Putamen (tissue), 1 donor: ENCODE results near the gene SLC19A2.
A peak's percentile ranks its signal among the peaks of the same experiment; 100 is the strongest.

Experiments
- DNase-seq: peaks from one replicate; pipeline ENCODE4 v3.0.0-alpha.2; 2016; ENCODE audit warnings: low spot score

The SLC19A2 gene

DNA sequence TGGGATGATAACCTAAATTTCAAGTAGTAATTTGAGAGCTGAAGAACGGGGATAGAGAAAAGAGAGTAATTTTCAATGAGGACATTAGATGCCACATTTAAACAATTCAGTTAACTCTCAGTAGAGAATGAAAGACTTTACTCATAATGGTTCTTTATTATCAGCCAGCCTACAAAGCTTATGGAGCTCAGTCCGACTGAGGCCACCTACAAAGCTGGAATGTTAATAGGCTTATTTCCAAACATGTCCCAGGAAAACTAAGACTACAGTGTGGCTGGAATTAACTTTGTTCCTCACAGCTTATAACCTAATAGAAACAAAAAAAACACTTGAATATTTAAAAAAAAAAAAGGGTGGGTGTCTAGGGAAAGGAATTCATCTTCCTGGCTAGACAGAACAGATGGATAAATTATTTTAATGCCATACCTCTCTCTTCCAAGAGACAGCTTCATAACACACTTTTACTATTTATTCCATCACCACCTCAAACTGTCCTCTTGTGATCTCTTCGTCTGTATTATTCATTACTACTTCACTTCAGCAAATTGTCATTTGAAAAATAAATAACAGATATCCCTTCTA is 9.8 kb downstream of the SLC19A2 start:
- DNase-seq, result no peak

DNA sequence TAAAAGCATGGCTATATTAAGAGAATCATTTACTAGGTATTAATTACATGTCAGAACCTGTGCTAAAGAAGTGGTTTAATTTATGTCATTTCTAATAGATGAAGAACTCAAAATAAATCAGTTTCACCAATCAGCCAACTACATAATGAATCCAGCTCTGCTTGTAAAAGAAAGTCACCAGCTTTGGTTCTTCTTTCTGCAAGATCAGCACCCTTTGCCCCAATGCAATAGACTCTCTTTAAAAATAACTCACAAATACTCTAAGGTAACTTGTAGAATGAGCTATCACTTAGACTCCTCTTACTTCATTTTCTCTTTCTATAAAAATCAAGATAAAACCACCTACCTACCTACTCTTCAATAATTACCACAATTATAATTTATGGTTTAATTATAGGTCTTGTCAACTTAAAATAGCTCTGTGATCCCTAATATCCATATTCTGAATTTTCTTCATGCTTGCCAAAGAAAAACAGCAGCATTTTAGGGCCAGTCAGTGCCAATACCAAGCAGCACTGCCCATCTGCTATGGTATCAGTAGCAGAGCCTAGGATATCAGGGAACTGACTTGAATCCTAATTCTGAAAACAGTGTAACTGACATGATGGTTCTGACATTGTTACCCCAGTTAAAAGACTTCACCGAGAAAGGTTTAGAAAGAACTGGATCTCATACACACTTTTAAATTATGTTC is 11.3 kb downstream of the SLC19A2 start:
- DNase-seq, result peak; percentile 7

DNA sequence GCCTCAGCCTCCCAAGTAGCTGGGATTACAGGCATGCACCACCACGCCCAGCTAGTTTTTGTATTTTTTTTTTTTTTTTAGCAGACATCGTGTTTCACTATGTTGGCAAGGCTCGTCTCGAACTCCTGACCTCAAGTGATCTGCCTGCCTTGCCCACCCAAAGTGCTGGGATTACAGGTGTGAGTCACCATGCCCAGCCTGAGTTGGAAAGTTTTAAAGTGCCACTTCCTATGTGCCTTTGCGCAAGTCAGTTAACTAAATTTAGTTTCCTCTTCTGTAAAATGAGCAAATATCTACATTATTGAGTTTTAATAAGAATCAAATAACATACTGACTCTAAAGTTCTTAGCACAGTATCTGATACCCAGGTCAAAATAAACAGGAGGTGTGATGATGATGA is 12.4 kb downstream of the SLC19A2 start:
- DNase-seq, result no peak

DNA sequence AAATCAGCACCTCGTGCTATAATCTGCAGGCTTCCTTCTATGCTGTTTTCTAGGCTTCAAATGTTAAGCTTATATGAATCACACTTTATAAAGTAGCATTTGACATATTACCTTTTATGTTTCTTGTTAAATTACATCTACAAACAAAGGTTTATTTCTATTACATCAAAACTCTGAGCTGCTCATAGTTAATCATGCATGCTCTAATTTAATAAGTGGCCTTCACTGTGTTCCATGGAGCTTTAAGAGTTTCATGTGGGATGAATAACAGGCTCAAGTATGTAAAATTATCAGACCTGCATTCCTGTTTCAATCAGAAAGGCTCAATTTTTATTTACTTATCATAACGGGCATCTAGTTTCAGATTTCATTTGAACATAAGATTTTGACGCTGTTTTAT is 13.0 kb downstream of the SLC19A2 start:
- DNase-seq, result no peak

DNA sequence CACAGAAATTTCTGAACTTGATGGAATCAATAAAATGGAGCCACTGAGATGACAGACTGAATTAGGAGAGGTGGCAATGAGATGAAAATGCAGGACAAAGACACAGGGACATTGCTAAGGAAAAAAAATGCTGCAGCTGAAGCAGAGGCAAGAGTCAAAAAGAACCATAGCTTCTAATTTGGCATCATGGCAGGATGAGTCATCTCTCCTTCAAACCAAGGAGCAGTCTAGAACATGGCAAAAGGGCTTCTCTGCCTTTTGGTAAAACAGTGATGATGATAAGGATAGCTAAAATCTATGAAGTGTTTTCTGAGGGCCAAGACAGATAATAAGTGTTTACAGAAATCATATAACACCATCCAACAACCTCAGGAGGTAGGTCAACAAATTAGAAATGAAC is 16.8 kb downstream of the SLC19A2 start:
- no peak for DNase-seq

DNA sequence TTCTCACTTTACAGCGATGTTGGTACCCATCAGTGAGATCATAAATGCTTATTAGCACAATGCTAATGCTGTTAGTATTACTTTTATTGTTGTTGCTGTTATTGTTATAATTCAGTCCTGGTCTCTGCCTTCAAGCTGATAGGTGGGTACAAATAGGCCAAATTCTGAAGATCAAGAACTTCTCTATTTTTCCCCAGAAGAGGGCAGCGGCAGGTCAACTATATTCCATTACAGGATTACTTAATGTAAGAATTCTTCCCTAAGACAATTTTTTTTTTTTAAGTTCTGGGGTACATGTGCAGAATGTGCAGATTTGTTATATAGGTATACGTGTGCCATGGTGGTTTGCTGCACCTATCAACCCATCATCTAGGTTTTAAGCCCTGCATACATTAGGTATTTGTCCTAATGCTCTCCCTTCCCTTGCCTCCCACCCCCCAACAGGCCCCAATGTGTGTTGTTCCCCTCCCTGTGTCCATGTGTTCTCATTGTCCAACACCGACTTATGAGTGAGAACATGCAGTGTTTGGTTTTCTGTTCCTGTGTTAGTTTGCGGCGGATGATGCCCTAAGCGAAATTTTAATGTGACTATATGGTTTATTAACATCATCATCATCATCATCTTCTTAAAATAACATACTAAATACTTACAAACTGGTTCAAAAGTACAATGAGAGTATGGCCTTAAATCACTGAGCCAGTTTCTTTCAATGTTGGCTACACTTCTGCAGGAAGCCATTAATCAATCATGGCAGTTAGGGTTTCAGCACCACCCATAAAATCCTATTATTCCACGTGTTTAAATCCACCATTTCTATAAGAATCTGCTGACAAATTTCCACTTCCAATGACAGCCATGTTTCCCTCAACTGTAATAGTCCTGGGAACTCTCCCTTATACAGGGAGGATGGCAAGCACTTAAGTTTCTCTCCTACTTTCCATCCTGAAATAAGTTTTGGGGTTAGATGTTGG is 19.2 kb downstream of the SLC19A2 start:
- no peak for DNase-seq

DNA sequence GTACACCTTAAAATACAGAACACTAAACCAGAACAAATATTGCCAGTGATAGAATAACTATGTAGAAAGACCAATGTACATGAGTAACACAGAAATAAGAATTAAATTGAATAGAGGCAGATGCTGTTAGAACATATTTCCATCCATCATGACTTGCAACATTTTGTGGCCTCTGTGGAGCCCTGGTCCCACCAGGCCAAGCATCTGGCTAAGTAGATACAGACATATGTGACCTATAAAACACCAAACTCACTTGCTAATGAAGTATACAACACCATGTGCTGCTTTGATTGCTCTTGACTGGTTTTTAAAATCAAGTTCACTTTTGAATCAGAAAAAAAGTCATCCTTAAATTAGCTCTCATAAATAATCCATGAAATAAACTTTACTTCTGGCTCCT is 20.5 kb downstream of the SLC19A2 start:
- no peak for DNase-seq

DNA sequence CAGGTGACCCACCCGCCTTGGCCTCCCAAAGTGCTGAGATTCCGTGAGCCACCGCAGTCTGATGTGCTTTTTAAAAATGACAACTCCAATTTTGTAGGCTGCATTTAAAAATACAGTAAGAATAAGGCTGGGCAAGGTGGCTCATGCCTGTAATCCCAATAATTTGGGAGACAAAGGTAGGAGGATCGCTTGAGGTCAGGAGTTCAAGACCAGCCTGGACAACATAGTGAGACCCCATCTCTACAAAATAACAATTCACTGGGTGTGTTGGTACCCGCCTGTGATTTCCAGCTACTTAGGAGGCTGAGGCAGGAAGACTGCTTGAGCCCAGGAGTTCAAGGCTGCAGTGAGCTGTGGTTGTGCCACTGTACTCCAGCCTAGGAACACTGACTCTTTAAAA is 23.4 kb downstream of the SLC19A2 start:
- DNase-seq, result no peak

DNA sequence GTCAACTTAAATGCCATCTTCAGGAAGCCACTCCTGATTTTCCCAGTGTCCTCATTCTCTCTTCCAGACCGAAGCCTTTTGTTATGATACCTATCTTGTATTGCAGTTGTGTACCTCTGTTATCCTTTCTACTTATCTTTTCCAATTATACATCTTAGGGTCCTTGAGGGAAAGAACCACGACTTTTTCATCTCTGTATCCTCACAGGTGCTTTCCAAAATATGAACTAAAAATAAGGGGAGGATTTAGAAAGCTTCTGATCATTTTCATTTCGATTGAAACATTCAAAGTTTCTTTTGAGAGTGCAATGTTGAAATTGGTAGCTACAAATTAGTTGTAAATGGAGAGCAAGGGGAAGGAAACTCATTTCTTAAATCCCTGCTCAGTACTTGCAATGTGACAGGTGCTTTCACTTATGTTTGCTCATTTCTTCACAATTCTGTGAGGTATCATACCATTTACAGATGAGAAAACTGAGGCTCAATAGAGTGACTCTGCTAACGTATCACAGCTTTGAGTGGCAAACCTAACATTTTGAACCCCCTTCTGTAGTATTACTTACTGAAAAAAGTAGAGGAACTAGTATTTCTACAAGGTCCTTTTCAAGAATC is 24.2 kb downstream of the SLC19A2 start:
- DNase-seq, result no peak

DNA sequence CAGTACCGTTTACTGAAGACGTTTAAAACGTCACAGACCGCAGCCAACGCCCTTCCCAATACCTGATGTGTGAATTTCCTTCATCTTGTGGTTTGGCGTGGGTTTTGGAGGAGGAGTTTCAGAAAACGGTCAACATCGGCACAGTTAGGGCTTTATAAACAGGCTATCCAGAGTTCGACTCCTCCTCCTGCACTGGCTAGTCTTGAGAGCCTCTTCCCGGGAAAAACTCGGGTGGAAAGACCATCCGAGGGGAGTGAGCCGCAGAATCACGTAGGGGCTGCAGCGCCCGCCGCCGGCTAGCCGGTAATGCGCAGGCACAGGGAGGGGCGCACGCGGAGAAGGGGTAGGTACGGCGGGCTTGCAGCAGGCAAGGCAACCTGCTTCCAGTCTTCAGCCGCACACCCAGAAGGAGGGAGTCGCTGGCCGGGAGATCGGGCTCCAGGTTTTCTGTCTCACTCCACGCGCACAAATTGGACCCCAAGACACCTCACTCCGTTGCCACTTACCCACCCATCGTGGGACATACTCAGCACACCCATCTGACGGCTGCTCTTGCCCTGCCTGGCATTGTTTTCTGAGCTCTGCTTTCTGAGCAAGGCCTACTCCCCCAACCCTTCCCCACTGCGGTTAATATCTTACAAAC is 25.4 kb downstream of the SLC19A2 start:
- no peak for DNase-seq

DNA sequence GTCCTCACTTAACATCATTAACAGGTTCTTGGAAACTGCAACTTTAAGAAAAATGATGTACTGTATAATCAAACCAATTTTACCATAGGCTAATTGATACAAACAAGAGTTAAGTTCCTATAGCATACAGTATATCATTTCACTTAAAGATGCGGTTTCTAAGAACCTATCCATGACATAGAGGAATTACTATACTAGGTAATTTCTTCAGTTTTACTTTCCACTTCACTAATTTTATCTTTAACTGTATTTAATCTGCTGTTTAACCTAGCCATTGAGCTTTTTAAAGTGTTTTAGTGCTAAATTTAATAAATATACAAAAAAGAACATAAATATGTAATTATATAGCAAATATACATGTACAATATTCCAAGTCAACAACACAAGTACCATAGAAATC is 28.3 kb downstream of the SLC19A2 start:
- DNase-seq, result no peak

DNA sequence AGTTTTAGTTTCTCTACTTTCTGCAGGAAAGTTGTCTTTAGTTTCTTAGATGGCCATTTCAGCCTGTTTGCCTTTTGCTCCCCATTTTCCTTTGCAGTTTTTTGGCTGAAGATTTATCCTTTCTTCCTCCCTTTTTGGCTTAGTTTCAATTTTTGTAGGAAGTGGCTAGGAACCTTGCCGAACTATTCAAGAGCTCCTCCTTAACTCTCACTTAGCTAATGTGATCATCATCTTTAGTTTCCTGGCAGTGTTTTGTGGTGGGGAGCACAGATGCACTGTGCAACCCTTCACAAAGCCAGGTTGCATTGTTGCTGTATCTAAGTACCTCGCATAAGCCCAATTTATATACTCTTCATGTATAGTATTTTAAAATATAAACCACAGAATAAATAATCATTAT is 29.7 kb downstream of the SLC19A2 start:
- DNase-seq, result no peak

DNA sequence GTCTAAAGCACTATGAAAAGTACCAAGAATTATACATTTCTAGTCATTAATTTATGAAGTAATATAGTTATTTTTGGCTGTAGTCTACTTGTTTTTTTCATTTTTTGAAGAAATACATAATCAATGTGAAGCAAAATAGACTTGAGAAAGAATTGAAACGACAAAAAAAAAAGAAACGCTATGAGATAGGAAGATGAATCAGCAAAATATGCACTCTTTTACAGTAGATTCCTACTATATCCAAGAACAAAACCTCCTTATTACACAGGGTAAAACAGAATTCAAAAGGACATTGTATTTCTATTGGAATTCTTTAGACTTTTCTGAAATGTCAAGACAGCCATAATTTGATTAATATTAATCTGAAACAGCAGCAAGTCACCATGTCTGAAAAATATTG is 32.8 kb downstream of the SLC19A2 start:
- DNase-seq, result no peak

DNA sequence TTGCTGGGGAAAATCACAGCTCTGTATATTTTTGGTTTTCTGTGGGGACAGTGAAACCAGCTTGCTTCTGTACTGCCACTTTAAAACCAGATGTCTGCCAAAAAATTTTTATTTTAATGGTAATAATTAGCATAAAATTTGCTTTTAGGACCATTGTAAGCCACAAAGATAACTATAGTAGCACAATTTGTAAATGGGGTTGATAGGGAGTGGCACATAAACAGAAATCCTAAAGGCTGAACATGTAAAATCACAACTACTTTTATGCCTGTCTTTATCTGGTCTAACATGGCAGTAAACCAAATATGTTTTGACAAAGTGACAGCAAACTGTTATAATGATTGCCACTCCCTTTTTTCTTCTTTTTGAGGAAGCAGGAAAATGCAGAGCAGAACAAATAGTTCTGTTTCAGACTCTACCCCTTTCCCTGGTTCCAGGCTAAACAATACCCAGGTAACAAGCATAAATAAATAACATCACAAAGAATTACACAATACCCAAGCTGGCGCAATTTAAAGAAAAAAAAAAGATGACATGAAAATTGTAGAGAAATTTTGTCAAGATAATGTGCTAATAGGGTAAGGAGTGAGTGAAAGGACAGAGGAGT is 34.4 kb downstream of the SLC19A2 start:
- no peak for DNase-seq

DNA sequence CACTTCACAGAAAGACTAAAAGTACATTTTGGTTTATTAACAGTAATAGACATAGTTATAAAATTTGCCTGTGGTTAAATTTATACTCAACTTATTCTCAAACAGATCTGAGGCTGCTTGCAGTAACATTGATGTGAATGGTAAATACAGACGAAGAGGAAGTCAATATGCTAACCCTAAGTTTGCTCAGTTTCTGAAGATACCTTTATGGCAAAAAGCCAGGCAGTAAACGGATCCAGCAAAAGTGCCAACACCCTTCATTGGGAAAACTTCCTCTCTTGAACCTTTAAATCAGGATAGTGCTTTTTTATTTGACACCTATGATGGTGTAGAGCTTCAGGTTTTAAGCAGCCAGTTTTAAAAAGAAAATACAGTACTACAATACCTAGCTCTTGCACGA is 41.8 kb downstream of the SLC19A2 start:
- no peak for DNase-seq

DNA sequence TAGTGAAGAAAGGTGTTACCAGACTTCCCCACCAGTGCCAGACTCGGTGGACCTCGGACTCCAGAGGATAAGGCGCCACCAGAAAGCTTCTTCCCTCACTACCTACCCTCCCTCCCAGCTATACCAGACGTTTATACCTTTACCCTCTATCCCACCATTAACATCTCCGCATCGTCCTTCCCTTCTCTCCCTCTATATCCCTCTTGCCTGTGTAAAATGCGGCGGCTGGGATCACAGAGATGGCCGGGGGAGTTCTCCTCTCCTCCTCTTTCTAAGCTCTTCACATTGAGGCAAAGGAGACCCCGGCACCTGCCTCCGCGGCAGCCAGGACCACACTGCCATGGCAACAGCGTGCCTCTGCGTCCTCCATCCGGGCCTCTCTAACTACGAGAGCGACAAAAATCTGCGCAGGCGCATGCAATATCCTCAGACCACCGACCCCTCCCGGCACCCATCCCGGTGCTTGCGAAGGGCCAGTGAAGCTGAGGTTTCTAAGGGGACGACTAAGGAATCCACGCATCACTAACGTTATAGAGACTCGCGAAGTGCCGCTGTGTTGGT is 58.6 kb downstream of the SLC19A2 start, which contains the start of gene CCDC181:
Gene CCDC181 (minus strand): TSS at position 394 of the 561 bp plus-strand sequence. CDS start 2,547 bp downstream, outside the sequence.
- DNase-seq, result peak; percentile 81

DNA sequence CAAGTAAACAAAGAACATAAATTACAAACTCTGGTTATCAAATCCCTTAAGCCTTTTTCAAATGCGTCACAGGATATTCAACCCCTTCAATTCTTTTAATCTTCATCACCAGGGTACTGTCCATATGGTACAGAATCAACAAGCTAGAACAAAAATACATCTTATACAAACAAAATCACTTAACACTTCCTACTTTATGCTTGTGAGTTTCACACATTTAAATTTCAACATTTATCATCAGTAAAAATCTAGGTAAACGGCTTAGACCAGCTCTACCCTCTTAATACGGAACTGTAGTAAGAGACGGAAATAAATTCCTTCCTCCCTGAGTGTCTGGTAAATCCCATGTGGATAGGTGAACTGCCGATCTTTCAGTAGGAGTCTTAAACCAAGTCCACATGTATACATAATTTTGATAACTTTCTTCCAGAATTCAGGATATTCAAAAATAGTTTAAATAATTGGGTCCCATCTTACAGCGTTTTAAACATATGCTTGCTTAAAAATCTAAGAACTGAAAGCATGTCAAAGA is 59.5 kb downstream of the SLC19A2 start:
- peak; percentile 1 for DNase-seq

DNA sequence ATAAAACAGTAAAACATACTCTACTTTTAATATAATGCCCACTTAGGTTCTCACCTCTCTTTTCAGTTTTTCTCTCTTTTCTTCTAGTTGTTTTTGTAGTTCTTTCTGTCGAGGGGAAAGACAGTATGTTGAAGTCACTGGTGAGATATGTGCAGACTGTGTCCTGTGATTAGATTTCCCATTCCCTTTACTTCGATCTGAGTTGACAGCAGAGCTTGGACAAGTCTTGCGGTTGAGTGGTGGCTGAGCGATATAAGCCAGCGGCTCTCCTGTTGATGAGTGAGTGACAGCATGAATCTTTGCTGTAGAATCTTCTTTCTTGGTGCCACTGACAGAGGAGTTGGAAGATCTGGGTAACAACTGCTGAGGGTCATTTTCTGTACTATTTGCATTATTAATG is 64.4 kb downstream of the SLC19A2 start:
- no peak for DNase-seq

DNA sequence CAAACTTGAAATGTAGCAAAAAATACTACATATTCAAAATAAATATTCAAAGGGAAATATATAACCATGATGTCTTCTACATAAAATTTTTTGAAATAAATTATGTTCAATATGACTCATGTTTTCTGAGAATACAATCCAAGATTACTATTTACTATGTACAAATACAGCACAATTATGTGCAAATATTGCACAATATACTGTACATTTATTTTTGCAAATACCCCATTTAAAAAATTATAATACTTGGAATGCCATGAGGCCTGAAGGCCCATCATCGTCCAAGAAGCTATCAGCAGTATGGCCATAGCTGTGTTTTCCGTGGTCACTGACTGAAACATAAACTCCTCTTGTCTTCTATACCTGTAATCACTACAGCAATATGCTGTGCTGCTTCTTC is 70.8 kb downstream of the SLC19A2 start:
- no peak for DNase-seq
